Uterus (tissue), 4 donors: ENCODE data around the gene SCAF11. TPM values are rescaled to one million over a fixed set of nuclear protein-coding genes. Genes with fewer than 3 reads are reported as not detected.

ENCODE experiments used
- DNase-seq, 2 donors: peaks; one replicate each; pipeline ENCODE4 v3.0.0-alpha.2; 2019 to 2020
- H3K27ac ChIP-seq, 2 donors: fragments of 200-600 bp; sonication (generic); 1 replicate in 1 of 2; 2 replicates in 1 of 2; pipeline ENCODE4 v1.5.1; 2016 to 2018
- H3K27me3 ChIP-seq, 2 donors: fragments of 200-600 bp; sonication (generic); one replicate each; pipeline ENCODE4 v1.5.1; 2018 to 2019; ENCODE audit warnings: control low read depth in 1 of 2
- H3K36me3 ChIP-seq, 2 donors: fragments of 200-600 bp; sonication (generic); one replicate each; pipeline ENCODE4 v1.5.1; 2019; ENCODE audit warnings: control low read depth in 1 of 2
- H3K4me1 ChIP-seq, 2 donors: fragments of 200-600 bp; sonication (generic); one replicate each; pipeline ENCODE4 v1.5.1; 2018 to 2019; ENCODE audit warnings: control low read depth in 1 of 2
- H3K4me3 ChIP-seq, 2 donors: fragments of 200-600 bp; sonication (generic); 1 replicate in 1 of 2; 2 replicates in 1 of 2; pipeline ENCODE4 v1.5.1; 2018 to 2019; ENCODE audit warnings: mild to moderate bottlenecking in 1 of 2
- H3K9me3 ChIP-seq, 2 donors: fragments of 200-600 bp; sonication (generic); one replicate each; pipeline ENCODE4 v1.5.1; 2019; ENCODE audit warnings: control low read depth in 1 of 2
- CTCF ChIP-seq, 4 experiments: fragments of 200-600 bp in 2 of 4; fragments of 450-650 bp in 2 of 4; sonication (generic) in 2 of 4; IDR thresholded peaks; one replicate each; pipeline ENCODE4 v1.5.1; 2016 to 2019; ENCODE audit warnings: antibody characterized with exemption in 4 of 4, mild to moderate bottlenecking in 2 of 4, moderate library complexity in 1 of 4
- POLR2A ChIP-seq, 2 donors: fragments of 450-650 bp; IDR thresholded peaks; one replicate each; pipeline ENCODE4 v1.6.1; 2016; ENCODE audit warnings: antibody characterized with exemption in 2 of 2, mild to moderate bottlenecking in 1 of 2, moderate library complexity in 1 of 2
- intact Hi-C: fragments of 100-400 bp; cut with DNase I; formaldehyde crosslinking; loops from one replicate; pipeline ENCODE4 v1.15.1; 2023; ENCODE audit warnings: low total_unique reads
- total RNA-seq, 4 donors: library from RNA; depleted of rRNA in 3 of 4; stranded (reverse); fragments of >200 nt in 3 of 4; gene quantifications; one replicate each; pipeline versions ENCODE4 v1.1.0 to v1.2.4, GENCODE V29; 2014 to 2023
- donor health status: DM: yes; HTN: yes; CAD: no.

The SCAF11 gene
- total RNA-seq, 4 donors from 2014 or later: 127 to 207 (median 170) TPM

- intact Hi-C loops: no loop called here
- no peaks in the 10 kb centered on the region for H3K9me3 ChIP-seq
- no peaks in the 10 kb centered on the region for H3K4me1 ChIP-seq
- H3K4me3 ChIP-seq: no peak overlapping the region
- H3K27ac ChIP-seq: no peak overlapping the region
- no peak for DNase-seq
- no peaks in the 10 kb centered on the region for H3K36me3 ChIP-seq
- TF ChIP-seq CTCF (IDR thresholded peaks at IDR 0.05): no peak
- H3K27me3 ChIP-seq: no peaks in the 10 kb centered on the region
Observed at GRCh38 chr12:45938566-45938965, 51.8 kb downstream of the SCAF11 start.

- intact Hi-C loops: no loop called here
- Histone ChIP-seq H3K4me1 (no peaks in the 10 kb centered on the region), H3K36me3 (no peaks in the 10 kb centered on the region), H3K27me3 (no peaks in the 10 kb centered on the region), H3K27ac (no peak overlapping the region), H3K4me3 (no peak overlapping the region), H3K9me3 (no peaks in the 10 kb centered on the region)
- TF ChIP-seq POLR2A (IDR thresholded peaks at IDR 0.05): no peak
- DNase-seq: no peak
Observed at GRCh38 chr12:45934956-45935355, 55.4 kb downstream of the SCAF11 start.

GRCh38 chr12:45933504-45933903, 56.9 kb downstream of the SCAF11 start:
- TF ChIP-seq CTCF (IDR thresholded peaks at IDR 0.05) (no peak), POLR2A (IDR thresholded peaks at IDR 0.05) (no peak)
- Histone ChIP-seq H3K27ac (no peak overlapping the region), H3K36me3 (no peaks in the 10 kb centered on the region), H3K4me3 (no peak overlapping the region), H3K27me3 (no peaks in the 10 kb centered on the region), H3K4me1 (no peaks in the 10 kb centered on the region), H3K9me3 (no peaks in the 10 kb centered on the region)
- intact Hi-C loops: no loop called here
- DNase-seq: no peak

- no peaks in the 10 kb centered on the region for H3K36me3 ChIP-seq
- no peaks in the 10 kb centered on the region for H3K9me3 ChIP-seq
- no peak for DNase-seq
- intact Hi-C loops: no loop called here
- H3K27me3 ChIP-seq: no peaks in the 10 kb centered on the region
- no peak overlapping the region for H3K27ac ChIP-seq
- no peak overlapping the region for H3K4me3 ChIP-seq
- TF ChIP-seq POLR2A (IDR thresholded peaks at IDR 0.05) (no peak), CTCF (IDR thresholded peaks at IDR 0.05) (no peak)
- H3K4me1 ChIP-seq: no peaks in the 10 kb centered on the region
Observed at GRCh38 chr12:45930369-45930768, 60.0 kb downstream of the SCAF11 start.

GRCh38 chr12:45928309-45928708, 62.1 kb downstream of the SCAF11 start:
- no peaks in the 10 kb centered on the region for H3K27me3 ChIP-seq
- no peaks in the 10 kb centered on the region for H3K4me1 ChIP-seq
- intact Hi-C loops: no loop called here
- H3K27ac ChIP-seq: no peak overlapping the region
- TF ChIP-seq POLR2A (IDR thresholded peaks at IDR 0.05) (no peak), CTCF (IDR thresholded peaks at IDR 0.05) (no peak)
- DNase-seq: no peak
- no peaks in the 10 kb centered on the region for H3K36me3 ChIP-seq
- H3K4me3 ChIP-seq: no peak overlapping the region
- no peaks in the 10 kb centered on the region for H3K9me3 ChIP-seq

- H3K27ac ChIP-seq: no peak overlapping the region
- intact Hi-C loops: no loop called here
- H3K36me3 ChIP-seq: no peaks in the 10 kb centered on the region
- no peaks in the 10 kb centered on the region for H3K27me3 ChIP-seq
- TF ChIP-seq CTCF (IDR thresholded peaks at IDR 0.05) (no peak), POLR2A (IDR thresholded peaks at IDR 0.05) (no peak)
- DNase-seq: no peak
- no peaks in the 10 kb centered on the region for H3K9me3 ChIP-seq
- H3K4me1 ChIP-seq: no peaks in the 10 kb centered on the region
- no peak overlapping the region for H3K4me3 ChIP-seq
Observed at GRCh38 chr12:45918818-45919217, 71.6 kb downstream of the SCAF11 start.
